HepG2 (cell line): ENCODE measurements around the gene HOXD12.

Experiments used
- BRF2 ChIP-seq: sonication (generic); formaldehyde crosslinking; IDR thresholded peaks from 2 replicates; pipeline ENCODE4 v1.8.1; 2022; ENCODE audit warnings: mild to moderate bottlenecking, missing genetic modification reagents
- EZH2 ChIP-seq: conservative IDR thresholded peaks from 2 replicates; pipeline ENCODE4 v1.6.1; 2012; ENCODE audit warnings: mild to moderate bottlenecking, low read depth, low read length, moderate library complexity
- GTF2F1 ChIP-seq: fragments of 150-350 bp; IDR thresholded peaks from 2 replicates; pipeline ENCODE4 v1.6.1; 2014; ENCODE audit warnings: low read length
- HOXA7 ChIP-seq: sonication (generic); formaldehyde crosslinking; IDR thresholded peaks from 2 replicates; pipeline ENCODE4 v1.8.1; 2022; ENCODE audit warnings: mild to moderate bottlenecking, missing genetic modification reagents, moderate library complexity
- SMARCC2 ChIP-seq: fragments of 450-650 bp; IDR thresholded peaks from 2 replicates; pipeline ENCODE4 v1.6.1; 2017; ENCODE audit warnings: antibody characterized with exemption, mild to moderate bottlenecking
- ZBTB33 ChIP-seq: sonication (generic); formaldehyde crosslinking; IDR thresholded peaks from 2 replicates; pipeline ENCODE4 v1.4.0; 2020; ENCODE audit warnings: missing genetic modification reagents
- ZNF17 ChIP-seq: sonication (generic); formaldehyde crosslinking; IDR thresholded peaks from 2 replicates; pipeline ENCODE4 v1.5.0; 2020; ENCODE audit warnings: mild to moderate bottlenecking, missing genetic modification reagents
- ZNF207 ChIP-seq: fragments of 450-650 bp; IDR thresholded peaks from 2 replicates; pipeline ENCODE4 v1.6.1; 2016; ENCODE audit warnings: antibody characterized with exemption, borderline replicate concordance
- ZNF232 ChIP-seq: sonication (generic); formaldehyde crosslinking; IDR thresholded peaks from 2 replicates; pipeline ENCODE4 v1.4.0; 2020; ENCODE audit warnings: missing genetic modification reagents, borderline replicate concordance
- ZNF660 ChIP-seq: sonication (generic); formaldehyde crosslinking; IDR thresholded peaks from 2 replicates; pipeline ENCODE4 v1.5.1; 2020; ENCODE audit warnings: mild to moderate bottlenecking, low read depth, missing genetic modification reagents, borderline replicate concordance
- TF ChIP-seq, protein P1 (sequence below): sonication (generic); formaldehyde crosslinking; IDR thresholded peaks from 2 replicates; pipeline ENCODE4 v1.5.0; 2020; ENCODE audit warnings: mild to moderate bottlenecking, missing genetic modification reagents, moderate library complexity

DNA sequence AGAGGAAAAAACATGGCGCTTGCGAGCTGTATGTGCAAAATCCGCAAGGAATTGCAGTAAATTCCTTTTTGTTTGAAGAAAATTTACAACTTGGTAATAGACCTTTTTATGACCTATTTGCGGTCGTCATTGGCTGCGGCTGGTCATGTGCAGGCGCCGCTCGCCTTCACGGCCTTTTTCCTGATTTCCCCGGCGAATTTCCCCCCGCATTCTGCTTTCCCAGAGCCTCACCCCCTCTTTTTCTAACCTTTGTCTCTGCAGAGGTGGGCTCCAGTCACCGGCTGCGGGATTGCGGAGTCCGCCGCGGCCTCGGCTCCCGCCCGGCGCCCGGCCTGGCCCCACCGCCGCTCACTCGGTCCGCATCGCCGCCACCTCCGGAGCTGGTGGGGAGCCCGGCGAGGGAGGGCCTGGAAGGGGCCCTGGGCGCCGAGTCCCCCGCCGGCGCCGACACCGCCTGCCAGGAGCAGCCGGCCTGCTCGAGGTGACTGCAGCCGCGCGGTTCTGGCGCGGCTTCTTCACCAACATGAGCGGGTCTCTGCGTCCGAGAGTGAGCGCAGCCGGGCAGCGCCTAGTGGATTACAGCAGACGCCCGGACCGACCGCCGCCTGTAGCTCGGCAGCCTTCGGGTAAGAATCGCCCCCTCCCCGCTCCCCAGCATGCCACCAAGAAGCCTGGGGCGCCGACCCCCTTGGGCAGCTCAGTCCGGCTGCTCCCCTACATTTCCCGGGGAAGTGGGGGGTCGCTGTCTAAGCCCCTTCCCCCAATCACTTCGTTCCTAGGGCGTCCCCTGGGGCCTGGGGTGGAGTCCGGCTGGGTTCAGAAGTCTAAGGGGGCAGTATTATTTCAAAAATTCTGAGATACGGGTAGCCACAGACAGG lies 37.0 kb downstream of the HOXD12 start:
- TF ChIP-seq BRF2 (CRISPR knock-in tag) (no peak), ZNF207 (no peak), HOXA7 (CRISPR knock-in tag) (no peak), EZH2 (no peak; the same call in 1 of the 2 replicates), SMARCC2 (no peak), ZBTB33 (CRISPR knock-in tag) (no peak), ZNF232 (CRISPR knock-in tag) (no peak), ZNF17 (CRISPR knock-in tag) (no peak), GTF2F1 (no peak), ZNF660 (CRISPR knock-in tag) (no peak)
- TF ChIP-seq, protein P1, sequence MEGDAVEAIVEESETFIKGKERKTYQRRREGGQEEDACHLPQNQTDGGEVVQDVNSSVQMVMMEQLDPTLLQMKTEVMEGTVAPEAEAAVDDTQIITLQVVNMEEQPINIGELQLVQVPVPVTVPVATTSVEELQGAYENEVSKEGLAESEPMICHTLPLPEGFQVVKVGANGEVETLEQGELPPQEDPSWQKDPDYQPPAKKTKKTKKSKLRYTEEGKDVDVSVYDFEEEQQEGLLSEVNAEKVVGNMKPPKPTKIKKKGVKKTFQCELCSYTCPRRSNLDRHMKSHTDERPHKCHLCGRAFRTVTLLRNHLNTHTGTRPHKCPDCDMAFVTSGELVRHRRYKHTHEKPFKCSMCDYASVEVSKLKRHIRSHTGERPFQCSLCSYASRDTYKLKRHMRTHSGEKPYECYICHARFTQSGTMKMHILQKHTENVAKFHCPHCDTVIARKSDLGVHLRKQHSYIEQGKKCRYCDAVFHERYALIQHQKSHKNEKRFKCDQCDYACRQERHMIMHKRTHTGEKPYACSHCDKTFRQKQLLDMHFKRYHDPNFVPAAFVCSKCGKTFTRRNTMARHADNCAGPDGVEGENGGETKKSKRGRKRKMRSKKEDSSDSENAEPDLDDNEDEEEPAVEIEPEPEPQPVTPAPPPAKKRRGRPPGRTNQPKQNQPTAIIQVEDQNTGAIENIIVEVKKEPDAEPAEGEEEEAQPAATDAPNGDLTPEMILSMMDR (CRISPR knock-in tag) = no peak
